Stimulated activated CD4-positive, alpha-beta T cell treated with anti-CD3 and anti-CD28 coated beads, Interleukin-15, amount 100 ng/mL, for 24 hours (primary cell): ENCODE results near the gene TNFRSF8.
A peak's percentile ranks its signal among the peaks of the same experiment; 100 is the strongest.
"Not testable (repeated sequence)": the region's sequence is repeated elsewhere in the genome, so short reads cannot be mapped to it uniquely, and the experiment has no call there.

Experiments
- DNase-seq: peaks from one replicate; pipeline ENCODE4 v3.0.0-alpha.2; 2020

TNFRSF8 gene

GRCh38 chr1:12063141-12064072 is at the start of gene TNFRSF8:
Gene TNFRSF8 (plus strand): TSS chr1:12063303. CDS start chr1:12063599, 296 bp downstream.
- peak; percentile 78 for DNase-seq

GRCh38 chr1:12014141-12014991 is 48.7 kb upstream of the TNFRSF8 start:
- no peak for DNase-seq

GRCh38 chr1:12015001-12015491 is 48.1 kb upstream of the TNFRSF8 start:
- no peak for DNase-seq

- no peak for DNase-seq
Measured at GRCh38 chr1:12015499-12015898, 47.6 kb upstream of the TNFRSF8 start.

- DNase-seq = no peak
Measured at GRCh38 chr1:12016182-12016581, 46.9 kb upstream of the TNFRSF8 start.

GRCh38 chr1:12019858-12020509 is 43.1 kb upstream of the TNFRSF8 start:
- no peak for DNase-seq

- DNase-seq = no peak
Measured at GRCh38 chr1:12021616-12022015, 41.5 kb upstream of the TNFRSF8 start.

GRCh38 chr1:12022036-12022435 is 41.1 kb upstream of the TNFRSF8 start:
- no peak for DNase-seq

GRCh38 chr1:12026586-12026985 is 36.5 kb upstream of the TNFRSF8 start:
- no peak for DNase-seq

GRCh38 chr1:12028248-12028647 is 34.9 kb upstream of the TNFRSF8 start:
- no peak for DNase-seq

- DNase-seq = no peak
Measured at GRCh38 chr1:12028957-12029511, 34.1 kb upstream of the TNFRSF8 start.

- DNase-seq = no peak
Measured at GRCh38 chr1:12029720-12030339, 33.3 kb upstream of the TNFRSF8 start.

GRCh38 chr1:12031039-12031980 is 31.8 kb upstream of the TNFRSF8 start:
- peak; percentile 65 for DNase-seq

- no peak for DNase-seq
Measured at GRCh38 chr1:12032161-12032621, 30.9 kb upstream of the TNFRSF8 start.

- DNase-seq = not testable (repeated sequence)
Measured at GRCh38 chr1:12033441-12033840, 29.7 kb upstream of the TNFRSF8 start.

- no peak for DNase-seq
Measured at GRCh38 chr1:12034381-12034801, 28.7 kb upstream of the TNFRSF8 start.

GRCh38 chr1:12035312-12035711 is 27.8 kb upstream of the TNFRSF8 start:
- no peak for DNase-seq

- no peak for DNase-seq
Measured at GRCh38 chr1:12037486-12038355, 25.4 kb upstream of the TNFRSF8 start.

- no peak for DNase-seq
Measured at GRCh38 chr1:12038356-12039163, 24.5 kb upstream of the TNFRSF8 start.
